Hematopoietic multipotent progenitor cell treated with erythropoietin and hydrocortisone succinate and interleukin-3 and kit ligand, for 15 days (in vitro differentiated cells): ENCODE data around the gene EHBP1.

ENCODE experiments used
- DNase-seq: peaks from one replicate; pipeline ENCODE4 v3.0.0-alpha.2; 2015; ENCODE audit warnings: low spot score

Gene EHBP1

GRCh38 chr2:62884514-62884913 is 179.0 kb downstream of the EHBP1 start:
- DNase-seq, result no peak

GRCh38 chr2:62894966-62895631 is 189.6 kb downstream of the EHBP1 start:
- DNase-seq, result no peak

DNA sequence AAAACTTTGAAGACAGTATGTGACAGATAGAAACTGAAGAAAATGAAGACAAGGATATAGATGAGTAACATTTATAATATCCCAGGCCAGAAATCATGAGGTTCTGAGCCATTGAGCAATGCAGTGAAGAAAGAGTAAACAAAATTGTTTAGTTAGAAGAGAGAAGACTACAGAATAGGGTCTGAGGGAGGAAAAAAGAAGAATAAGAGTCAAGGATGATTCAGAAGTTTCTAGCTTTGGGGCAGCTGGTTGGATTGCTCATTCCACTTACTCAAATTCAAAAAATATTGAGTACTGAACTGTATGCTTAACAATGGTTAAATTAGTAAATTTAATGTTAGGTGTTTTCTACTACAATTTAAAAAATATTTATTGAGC is 190.1 kb downstream of the EHBP1 start:
- DNase-seq, result no peak

GRCh38 chr2:62897187-62897827 is 191.8 kb downstream of the EHBP1 start:
- DNase-seq, result no peak

GRCh38 chr2:62904344-62904743 is 198.8 kb downstream of the EHBP1 start:
- DNase-seq, result no peak

DNA sequence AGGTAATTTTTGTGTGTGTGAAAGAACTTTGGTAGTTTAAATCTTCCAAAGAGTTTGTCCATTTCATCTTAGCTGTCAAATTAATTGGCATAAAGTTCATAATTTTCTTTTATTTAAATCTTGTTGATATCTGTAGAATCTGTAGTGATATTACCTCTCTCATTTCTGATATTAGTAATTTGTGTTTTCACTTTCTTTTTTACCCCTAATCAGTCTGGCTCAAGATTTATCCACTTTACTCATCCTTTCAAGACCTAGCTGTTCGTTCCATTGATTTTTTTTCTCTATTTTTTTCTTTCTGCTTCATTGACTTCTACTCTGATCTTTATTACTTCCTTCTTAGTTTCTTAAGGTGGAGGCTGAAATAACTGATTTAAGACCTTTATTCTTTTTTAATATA is 202.6 kb downstream of the EHBP1 start:
- DNase-seq, result no peak

DNA sequence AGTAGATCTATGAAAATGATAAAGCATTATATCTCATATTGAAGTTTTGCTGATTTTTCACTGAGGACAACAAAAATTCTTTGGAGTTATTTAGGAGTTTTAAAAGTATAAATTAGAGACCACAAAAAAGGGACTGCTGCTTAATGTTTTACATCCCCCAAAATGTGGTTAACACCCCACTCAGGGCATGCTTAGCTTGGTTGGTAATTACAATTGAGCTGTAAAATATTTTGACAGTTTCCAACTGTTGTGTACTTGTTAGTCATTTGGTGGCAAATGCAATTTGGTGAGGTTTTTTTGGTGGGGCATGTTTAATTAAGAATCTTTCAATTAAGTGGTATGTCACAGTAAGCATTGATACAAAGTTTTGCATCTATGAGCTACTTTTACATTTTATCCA is 207.8 kb downstream of the EHBP1 start:
- no peak for DNase-seq

- no peak for DNase-seq
Observed at GRCh38 chr2:62919041-62919440, 213.5 kb downstream of the EHBP1 start.

GRCh38 chr2:62920070-62920469 is 214.6 kb downstream of the EHBP1 start:
- DNase-seq, result no peak

GRCh38 chr2:62923242-62923641 is 217.7 kb downstream of the EHBP1 start:
- DNase-seq, result no peak

DNA sequence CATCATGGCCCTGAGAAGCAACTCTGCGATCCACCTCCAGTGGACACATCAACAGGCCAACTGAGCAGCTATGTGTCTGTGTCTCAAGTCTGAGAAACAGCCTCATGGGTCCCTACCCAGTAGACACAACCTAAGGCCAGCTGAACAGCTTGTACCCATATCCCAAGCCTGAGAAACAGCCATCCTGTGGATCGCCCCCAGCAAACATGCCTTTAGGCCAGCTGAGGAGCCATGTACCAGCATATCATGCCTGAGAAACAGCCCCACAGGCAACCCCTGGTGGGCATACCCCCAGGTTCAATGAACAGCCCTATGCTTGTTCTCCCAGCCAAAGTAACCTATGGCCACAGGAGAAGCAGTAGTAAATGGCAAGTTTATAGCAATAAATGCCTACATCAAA is 218.4 kb downstream of the EHBP1 start:
- DNase-seq, result no peak

DNA sequence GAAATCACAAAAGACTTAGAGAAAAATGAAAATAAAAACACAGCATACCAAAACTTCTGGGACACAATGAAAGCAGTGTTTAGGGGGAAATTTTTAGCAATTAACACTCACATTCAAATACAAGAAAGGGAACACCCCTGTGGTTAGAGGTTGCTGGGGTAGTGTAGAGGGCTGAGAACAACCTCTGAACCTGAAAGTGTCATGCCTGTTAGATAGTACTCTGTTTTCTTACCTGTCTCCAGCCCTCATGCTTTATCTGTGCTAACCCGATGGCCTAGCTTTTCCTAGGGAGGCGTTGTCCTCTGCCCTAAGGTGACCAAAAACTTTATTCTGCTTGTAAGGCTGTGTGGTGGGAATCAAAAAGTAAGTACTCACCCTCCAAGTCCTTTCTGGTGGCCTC is 222.5 kb downstream of the EHBP1 start:
- no peak for DNase-seq

DNA sequence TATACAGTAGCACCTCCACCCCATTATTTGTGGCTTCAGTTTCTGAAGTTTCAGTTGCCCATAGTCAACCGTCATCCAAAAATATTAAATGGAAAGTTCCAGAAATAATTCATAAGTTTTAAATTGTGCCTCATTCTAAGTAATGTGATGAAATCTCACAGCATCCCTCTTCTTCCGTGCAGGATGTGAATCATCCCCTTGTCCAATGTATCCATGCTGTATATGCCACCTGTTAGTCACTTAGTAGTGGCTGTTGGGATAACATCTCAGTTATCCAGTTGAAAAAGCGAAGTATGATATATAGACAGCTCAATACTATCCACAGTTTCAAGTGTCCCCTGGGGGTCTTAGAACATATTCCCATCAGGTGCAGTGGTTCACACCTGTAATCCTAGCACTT is 226.0 kb downstream of the EHBP1 start:
- no peak for DNase-seq

- DNase-seq, result no peak
Observed at GRCh38 chr2:62933398-62933917, 227.9 kb downstream of the EHBP1 start.

DNA sequence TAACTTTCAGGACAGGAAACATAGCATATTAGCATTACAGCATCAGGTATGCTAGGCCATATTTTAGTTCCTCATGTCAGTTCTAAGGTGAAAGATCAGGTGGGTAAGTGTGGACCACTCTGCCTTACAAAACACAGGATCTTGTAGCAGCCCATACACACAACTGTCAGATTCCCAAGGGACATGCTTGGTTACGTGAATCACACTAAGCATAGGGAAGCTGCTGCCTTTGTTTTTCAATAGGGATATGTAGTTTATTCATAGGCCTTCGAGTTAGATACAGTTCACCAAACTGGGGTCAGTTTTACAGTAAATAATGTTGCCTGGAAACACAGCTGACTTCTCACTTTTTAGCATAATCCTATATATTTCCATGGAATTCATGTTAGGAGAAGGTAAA is 229.0 kb downstream of the EHBP1 start:
- no peak for DNase-seq

DNA sequence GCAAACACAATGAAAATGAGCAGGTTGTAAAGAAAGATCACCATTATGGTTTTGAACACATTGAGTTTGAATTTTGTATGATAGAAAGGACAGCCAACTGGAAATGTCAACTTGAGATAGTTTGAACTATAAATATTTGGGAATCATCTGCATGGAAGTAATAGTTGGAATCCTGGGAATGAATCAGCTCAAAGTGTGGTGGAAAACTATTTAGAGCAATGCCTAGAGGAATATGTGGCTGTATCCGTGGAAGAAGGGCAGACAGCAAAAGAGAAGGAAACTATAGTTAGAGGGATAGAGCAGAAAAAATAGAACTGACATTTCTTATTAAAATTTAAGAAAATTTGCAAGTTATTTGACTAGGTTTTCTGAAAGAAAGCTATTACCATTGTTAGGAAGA is 232.6 kb downstream of the EHBP1 start:
- DNase-seq, result no peak

GRCh38 chr2:62939735-62940491 is 234.4 kb downstream of the EHBP1 start:
- no peak for DNase-seq

GRCh38 chr2:62940697-62941096 is 235.2 kb downstream of the EHBP1 start:
- DNase-seq, result no peak

DNA sequence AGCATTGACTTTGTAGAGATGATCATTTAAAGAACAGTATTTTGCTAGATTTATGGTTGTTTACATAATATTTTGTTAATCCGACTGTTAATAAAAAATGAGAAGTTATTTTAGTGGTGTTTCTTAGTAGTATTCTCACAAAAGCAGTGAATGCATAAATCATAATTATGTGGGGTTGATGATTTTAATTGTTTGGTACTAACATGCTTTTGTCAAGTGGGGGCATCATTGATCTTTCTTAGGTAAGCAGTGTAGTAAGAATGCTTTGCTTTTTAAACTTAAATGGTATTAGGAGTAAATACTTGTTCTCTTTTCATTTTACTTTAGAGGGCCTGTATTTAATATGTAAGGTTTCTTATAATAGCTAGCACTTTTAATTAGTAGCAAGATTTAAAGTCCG is 235.9 kb downstream of the EHBP1 start:
- DNase-seq, result peak; percentile 5

DNA sequence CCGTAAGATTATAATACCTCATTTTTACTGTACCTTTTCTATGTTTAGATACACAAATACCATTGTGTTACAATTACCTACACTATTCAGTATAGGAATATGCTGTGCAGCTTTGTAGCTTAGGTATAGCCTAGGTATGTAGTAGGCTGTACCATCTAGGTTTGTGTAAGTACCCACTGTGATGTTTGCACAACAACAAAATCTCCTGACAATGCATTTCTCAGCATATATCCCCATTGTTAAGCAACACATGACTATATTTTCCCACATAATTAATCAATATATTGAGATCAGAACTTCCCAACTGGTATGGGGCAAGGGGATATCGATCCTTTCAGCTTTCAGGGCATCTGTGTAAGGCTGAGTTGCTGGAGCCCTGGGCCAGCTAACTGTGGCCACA is 238.8 kb downstream of the EHBP1 start:
- DNase-seq, result no peak

GRCh38 chr2:62947403-62947802 is 241.9 kb downstream of the EHBP1 start:
- DNase-seq, result no peak

- DNase-seq, result no peak
Observed at GRCh38 chr2:62956651-62957050, 251.1 kb downstream of the EHBP1 start.

- no peak for DNase-seq
Observed at GRCh38 chr2:62958206-62958605, 252.7 kb downstream of the EHBP1 start.
